HepG2 (cell line): Measurements from ENCODE around the gene UPK1A. TPM values are rescaled to one million over a fixed set of nuclear protein-coding genes. Genes with fewer than 3 reads are reported as not detected.

Source experiments
- CENPT ChIP-seq: sonication (generic); formaldehyde crosslinking; IDR thresholded peaks from 2 replicates; pipeline ENCODE4 v1.8.0; 2022; ENCODE audit warnings: low read depth, mild to moderate bottlenecking, moderate library complexity, missing genetic modification reagents
- DBP ChIP-seq: sonication (generic); formaldehyde crosslinking; IDR thresholded peaks from 2 replicates; pipeline ENCODE4 v1.4.0; 2020; ENCODE audit warnings: missing genetic modification reagents; ENCODE audit errors: not compliant biosample characterization
- FOXK1 ChIP-seq: sonication (generic); formaldehyde crosslinking; IDR thresholded peaks from 2 replicates; pipeline ENCODE4 v1.4.0; 2020; ENCODE audit warnings: low read depth, missing genetic modification reagents, borderline replicate concordance
- GZF1 ChIP-seq: sonication (generic); formaldehyde crosslinking; IDR thresholded peaks from 2 replicates; pipeline ENCODE4 v1.5.1; 2020; ENCODE audit warnings: mild to moderate bottlenecking, missing genetic modification reagents
- HNF1A ChIP-seq, 2 experiments: sonication (generic) in 1 of 2; formaldehyde crosslinking in 1 of 2; IDR thresholded peaks; 2 replicates each; pipeline versions ENCODE4 v1.4.0 to v1.6.1; 2016 to 2020; ENCODE audit warnings: borderline replicate concordance in 1 of 2, low read depth in 1 of 2, mild to moderate bottlenecking in 1 of 2, missing genetic modification reagents in 1 of 2
- KDM5B ChIP-seq: sonication (generic); formaldehyde crosslinking; IDR thresholded peaks from 2 replicates; pipeline ENCODE4 v1.4.0; 2020; ENCODE audit warnings: missing genetic modification reagents, mild to moderate bottlenecking, borderline replicate concordance
- LBX2 ChIP-seq: sonication (generic); formaldehyde crosslinking; IDR thresholded peaks from 2 replicates; pipeline ENCODE4 v1.5.0; 2020; ENCODE audit warnings: missing genetic modification reagents, mild to moderate bottlenecking, borderline replicate concordance
- MXI1 ChIP-seq: IDR thresholded peaks from 3 replicates; pipeline ENCODE4 v1.6.1; 2012; ENCODE audit warnings: low read depth, low read length, inconsistent platforms, borderline replicate concordance
- NR2F2 ChIP-seq: IDR thresholded peaks from 2 replicates; pipeline ENCODE4 v1.6.1; 2012; ENCODE audit warnings: low read depth, inconsistent platforms, borderline replicate concordance
- RNF219 ChIP-seq: sonication (generic); formaldehyde crosslinking; IDR thresholded peaks from 2 replicates; pipeline ENCODE4 v1.5.0; 2020; ENCODE audit warnings: mild to moderate bottlenecking, missing genetic modification reagents
- SRF ChIP-seq: IDR thresholded peaks from 2 replicates; pipeline ENCODE4 v1.6.1; 2011; ENCODE audit warnings: mild to moderate bottlenecking, low read depth, low read length, moderate library complexity
- STAG1 ChIP-seq: sonication (generic); formaldehyde crosslinking; IDR thresholded peaks from 2 replicates; pipeline ENCODE4 v1.4.0; 2020; ENCODE audit warnings: missing genetic modification reagents
- TBX3 ChIP-seq: fragments of 450-650 bp; IDR thresholded peaks from 2 replicates; pipeline ENCODE4 v1.6.1; 2017; ENCODE audit warnings: antibody characterized with exemption, mild to moderate bottlenecking, inconsistent platforms, borderline replicate concordance
- ZFP41 ChIP-seq: sonication (generic); formaldehyde crosslinking; IDR thresholded peaks from 2 replicates; pipeline ENCODE4 v1.4.0; 2020; ENCODE audit warnings: mild to moderate bottlenecking, missing genetic modification reagents, borderline replicate concordance
- ZIK1 ChIP-seq: sonication (generic); formaldehyde crosslinking; IDR thresholded peaks from 2 replicates; pipeline ENCODE4 v1.5.0; 2020; ENCODE audit warnings: mild to moderate bottlenecking, low read depth, missing genetic modification reagents, borderline replicate concordance
- ZNF329 ChIP-seq: sonication (generic); formaldehyde crosslinking; IDR thresholded peaks from 2 replicates; pipeline ENCODE4 v1.9.0; 2021; ENCODE audit warnings: low read depth, mild to moderate bottlenecking, missing genetic modification reagents
- ZNF597 ChIP-seq: sonication (generic); formaldehyde crosslinking; IDR thresholded peaks from 2 replicates; pipeline ENCODE4 v1.5.0; 2020; ENCODE audit warnings: missing genetic modification reagents
- ZNF644 ChIP-seq: IDR thresholded peaks from 2 replicates; pipeline ENCODE4 v1.6.1; 2016; ENCODE audit warnings: low read depth
- ZNF790 ChIP-seq: sonication (generic); formaldehyde crosslinking; IDR thresholded peaks from 2 replicates; pipeline ENCODE4 v1.8.0; 2022; ENCODE audit warnings: missing genetic modification reagents, mild to moderate bottlenecking, borderline replicate concordance
- ZNF879 ChIP-seq: sonication (generic); formaldehyde crosslinking; IDR thresholded peaks from 2 replicates; pipeline ENCODE4 v1.8.1; 2023; ENCODE audit warnings: missing genetic modification reagents
- polyA plus RNA-seq, 8 experiments: library from polyadenylated mRNA; depleted of rRNA in 3 of 8; stranded (reverse) in 7 of 8; unstranded in 1 of 8; fragments of >200 nt; fragmentation: Illumina TruSeq in 4 of 8; extraction: Trizol in 4 of 8; gene quantifications; 2 replicates each; pipeline versions ENCODE4 v1.2.1 to v1.2.3, GENCODE V29; 2011 to 2016; ENCODE audit warnings: low read depth in 4 of 8, missing spikeins in 1 of 8, mixed read lengths in 1 of 8; ENCODE audit not compliant: insufficient read depth in 1 of 8
- total RNA-seq, 5 experiments: library from RNA; depleted of rRNA; stranded (reverse); fragments of >200 nt; fragmentation: Illumina TruSeq; extraction: Trizol; gene quantifications; 2 replicates each; pipeline ENCODE4 v1.2.3, GENCODE V29; 2016; ENCODE audit warnings: low read depth in 1 of 5

Gene UPK1A
- total and polyA plus RNA-seq, 2 of the 13 experiments (the other 11 are each of a cell fraction or from before 2014, with no cell fraction given): 2.9 TPM; not detected in 1

GRCh38 chr19:35702223-35703012 is 36.1 kb downstream of the UPK1A start (continued):
- TF ChIP-seq ZNF597 (CRISPR knock-in tag): no peak
- TF ChIP-seq TBX3: 0 out of 2 replicates have a peak, but pooled peaks have one; percentile 6
- TF ChIP-seq SRF: no peak
- no peak for TF ChIP-seq ZNF879 (CRISPR knock-in tag)
- no peak for TF ChIP-seq CENPT
- TF ChIP-seq LBX2 (CRISPR knock-in tag): no peak
- TF ChIP-seq ZNF790 (CRISPR knock-in tag): no peak
- no peak for TF ChIP-seq NR2F2
- TF ChIP-seq FOXK1 (CRISPR knock-in tag): 0 out of 2 replicates have a peak, but pooled peaks have one; percentile 14
- no peak for TF ChIP-seq ZNF329 (CRISPR knock-in tag)
- TF ChIP-seq GZF1 (CRISPR knock-in tag): no peak
- TF ChIP-seq ZNF644 (CRISPR knock-in tag): no peak
- TF ChIP-seq MXI1: 0 out of 3 replicates have a peak, but pooled peaks have one; percentile 11
- TF ChIP-seq ZFP41: no peak
- no peak for TF ChIP-seq ZIK1 (CRISPR knock-in tag)
- no peak for TF ChIP-seq STAG1 (CRISPR knock-in tag)
- no peak for TF ChIP-seq HNF1A (IDR thresholded peaks at IDR 0.05; ENCODE audit: low read depth)
- no peak for TF ChIP-seq HNF1A (CRISPR knock-in tag; IDR thresholded peaks at IDR 0.05; ENCODE audit: borderline replicate concordance)
- no peak for TF ChIP-seq DBP (CRISPR knock-in tag)
- TF ChIP-seq KDM5B: peak; percentile 76; the same call in 1 of the 2 replicates
- no peak for TF ChIP-seq RNF219 (CRISPR knock-in tag)
